HG03439 (cell line): ENCODE measurements around the gene MAP3K20.

Experiments used
- ATAC-seq: cut with Tn5 transposase; IDR thresholded peaks from one replicate; pipeline ENCODE4 v1.9.1; 2021; ENCODE audit warnings: mild to moderate bottlenecking, moderate library complexity; ENCODE audit not compliant: unreplicated experiment

MAP3K20 gene

DNA sequence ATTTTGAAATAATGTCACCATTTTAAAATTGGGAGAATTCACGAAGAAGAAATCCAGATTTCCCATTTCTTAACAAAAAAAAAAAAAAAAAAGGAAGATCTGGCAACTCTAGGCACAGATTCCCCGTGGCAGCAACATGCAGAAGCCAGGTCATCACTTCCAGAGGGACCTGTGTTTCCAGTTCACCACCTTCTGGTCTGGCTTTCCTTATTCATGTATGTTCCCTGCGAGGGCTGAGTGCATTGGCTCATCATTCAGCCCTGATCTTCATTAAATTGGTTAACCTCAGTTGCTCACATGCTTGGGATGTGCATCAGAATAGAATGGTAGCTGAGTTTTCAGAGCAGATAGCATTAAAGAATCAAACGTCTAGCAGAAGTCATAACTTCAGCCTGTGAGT, 25.0 kb upstream of the MAP3K20 start:
- no peak for ATAC-seq

DNA sequence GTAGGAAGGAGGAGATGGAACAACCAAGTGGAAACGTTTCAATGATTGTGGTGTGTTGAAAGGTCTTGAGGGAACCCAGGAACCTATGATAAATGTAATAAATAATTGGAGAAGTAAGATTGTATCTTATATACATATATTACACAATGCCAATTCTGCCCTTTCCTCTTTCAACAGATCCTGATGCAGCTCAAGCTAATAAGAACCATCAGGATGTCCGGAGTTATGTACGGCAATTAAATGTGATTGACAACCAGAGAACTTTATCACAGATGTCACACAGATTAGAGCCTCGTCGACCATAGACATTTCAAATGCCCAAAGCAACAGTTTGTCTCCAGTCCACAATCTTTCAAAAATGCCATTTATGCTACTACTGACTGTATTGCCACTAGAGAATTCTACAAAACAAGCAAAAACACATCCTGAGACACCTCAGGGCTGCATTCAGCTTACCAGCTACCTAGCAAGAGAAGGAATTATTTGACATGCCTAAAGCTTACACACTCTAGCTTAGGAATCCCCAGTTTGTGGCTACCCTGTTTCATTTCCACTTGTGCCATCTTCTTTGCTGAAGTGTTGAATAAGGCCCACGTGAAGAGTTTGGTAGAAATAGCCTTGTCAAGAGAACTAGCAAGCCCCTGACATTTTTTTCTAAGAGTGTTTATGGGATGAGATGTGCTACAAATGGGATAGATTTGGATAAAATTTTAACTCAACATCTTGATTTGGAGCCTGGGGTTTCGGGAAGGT, 24.0 kb upstream of the MAP3K20 start:
- no peak for ATAC-seq

DNA sequence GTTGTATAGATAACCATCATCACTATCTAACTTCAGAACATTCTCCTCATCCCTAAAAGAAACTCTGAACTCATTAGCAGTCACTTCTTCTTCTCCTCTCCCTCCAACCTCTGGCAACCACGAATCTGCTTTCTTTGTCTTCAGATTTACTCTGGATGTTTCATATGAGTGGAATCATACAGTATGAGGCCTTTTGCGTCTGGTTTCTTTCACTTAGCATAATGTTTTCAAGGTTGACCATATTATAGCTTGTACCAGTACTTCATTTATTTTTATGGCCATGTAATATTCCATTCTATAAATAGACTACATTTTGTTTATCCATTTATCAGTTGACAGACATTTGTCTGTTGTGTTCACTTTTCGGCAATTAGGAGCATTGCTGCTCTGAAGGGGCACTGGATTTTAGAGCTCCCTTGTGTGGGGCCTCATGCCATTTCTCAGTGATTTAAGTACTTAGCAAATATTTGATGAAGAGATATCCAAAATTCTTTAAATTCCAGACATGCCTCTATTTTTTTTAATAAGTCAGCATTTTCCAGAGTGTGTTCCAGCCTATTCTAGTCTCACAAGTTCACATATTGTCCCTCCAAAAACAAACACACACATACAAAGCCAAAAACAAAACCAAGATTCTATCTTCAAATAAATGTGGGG, 22.5 kb upstream of the MAP3K20 start:
- ATAC-seq: no peak

DNA sequence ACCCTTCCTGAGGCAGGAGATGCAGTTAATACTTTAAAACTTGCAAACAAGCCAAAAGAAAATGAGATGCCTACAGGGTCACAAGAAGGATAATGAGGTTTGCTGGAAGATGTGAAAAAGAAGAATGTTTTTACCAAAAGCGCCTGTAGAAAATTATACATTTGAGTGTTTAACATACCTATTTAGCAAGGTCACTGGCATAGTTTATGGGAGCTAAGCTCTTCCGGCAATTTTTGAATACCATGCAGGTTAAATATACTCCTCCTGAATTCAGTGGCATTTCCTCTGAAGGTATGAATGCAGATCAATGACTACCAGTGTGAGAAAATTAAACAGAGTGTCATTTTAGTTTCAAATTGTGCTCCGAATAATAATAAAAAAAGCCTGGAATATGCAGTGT, 21.2 kb upstream of the MAP3K20 start:
- ATAC-seq: no peak

DNA sequence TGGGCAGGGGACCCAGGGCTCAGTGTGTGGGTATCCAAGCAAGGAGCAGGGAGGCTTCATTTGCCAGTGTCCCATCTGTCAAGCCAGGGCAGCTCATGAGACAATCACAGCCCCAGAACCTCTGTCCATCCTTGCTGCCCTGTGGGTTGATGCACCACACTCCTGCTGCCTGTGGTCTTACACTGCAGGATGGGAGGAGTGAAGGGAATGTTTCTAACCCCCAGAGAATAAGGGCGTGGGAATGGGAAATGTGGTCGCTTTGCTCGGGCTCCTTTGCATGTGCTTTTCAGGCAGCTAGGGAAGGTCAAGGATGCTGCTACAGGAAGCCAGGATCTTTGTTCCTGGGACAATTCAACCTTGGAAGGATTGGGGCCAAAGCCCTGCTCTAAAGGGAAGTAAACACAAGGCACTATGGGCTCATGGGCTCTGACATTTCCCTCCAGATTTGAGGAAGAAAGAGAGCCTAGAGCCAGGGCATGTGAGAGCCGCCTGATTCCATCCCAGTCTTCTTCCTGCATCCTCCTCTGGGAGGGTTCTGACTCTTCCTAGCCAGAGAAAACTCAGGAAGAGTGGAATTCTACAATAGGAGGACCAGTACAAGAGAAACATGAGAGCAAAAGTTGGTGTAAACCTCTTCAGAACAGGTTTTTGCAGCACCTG, 18.8 kb upstream of the MAP3K20 start:
- no peak for ATAC-seq

DNA sequence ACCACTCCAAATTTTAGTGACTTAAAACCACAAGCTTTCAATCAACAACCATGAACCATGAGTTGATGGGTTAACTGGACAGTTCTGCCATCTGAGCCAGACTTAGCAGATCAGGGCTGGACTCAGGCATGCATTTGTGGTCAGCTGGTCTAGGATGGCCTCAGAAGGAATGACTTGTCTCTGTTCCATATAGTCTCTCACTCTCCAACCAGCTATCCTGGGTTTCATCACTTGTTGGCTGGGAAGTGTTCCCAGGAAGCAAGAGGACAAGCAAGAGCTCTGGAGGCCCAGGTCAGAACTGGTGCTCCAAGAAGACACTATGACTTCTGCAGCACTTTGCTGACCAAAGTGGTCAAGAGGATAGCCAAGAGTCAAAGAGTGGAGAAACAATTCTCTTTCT, 17.5 kb upstream of the MAP3K20 start:
- ATAC-seq: no peak

DNA sequence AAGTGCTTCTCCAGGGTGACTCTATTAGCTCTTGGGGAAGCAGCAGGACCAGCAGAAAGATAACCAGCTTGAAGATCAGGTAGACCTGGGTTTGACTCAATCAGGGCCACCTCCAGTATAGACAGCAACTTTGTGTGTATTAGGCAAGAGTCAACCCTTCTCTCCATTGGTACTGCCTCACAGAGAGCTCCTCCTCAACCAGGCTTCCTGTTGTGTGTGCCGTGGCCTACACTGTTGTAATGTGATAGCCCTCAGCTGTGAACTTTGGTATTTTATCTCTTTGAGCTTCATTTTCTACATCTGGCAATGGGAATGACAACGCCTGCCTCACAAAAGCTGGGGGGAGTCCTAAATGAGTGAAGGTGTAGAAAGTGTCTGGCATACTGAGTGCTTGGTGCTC, 17.0 kb upstream of the MAP3K20 start:
- no peak for ATAC-seq

DNA sequence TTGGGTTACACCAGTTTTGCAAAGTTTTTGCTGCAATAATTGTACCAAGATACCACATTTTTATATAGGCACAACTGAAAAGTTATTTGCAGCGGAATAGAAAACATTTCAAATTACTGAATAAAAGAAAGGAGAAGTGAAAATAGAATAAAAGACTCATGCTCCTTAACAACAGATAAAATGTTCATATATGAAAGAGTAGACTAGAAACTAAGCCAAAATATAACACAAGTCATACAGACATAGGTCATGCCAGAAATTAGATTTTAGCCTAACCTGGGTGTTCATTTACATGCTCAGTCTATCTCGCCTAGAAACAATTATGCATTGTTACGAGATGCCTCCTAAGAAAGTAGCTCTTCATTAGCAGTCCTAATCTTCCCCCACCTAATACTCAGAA, 16.4 kb upstream of the MAP3K20 start:
- ATAC-seq: no peak

DNA sequence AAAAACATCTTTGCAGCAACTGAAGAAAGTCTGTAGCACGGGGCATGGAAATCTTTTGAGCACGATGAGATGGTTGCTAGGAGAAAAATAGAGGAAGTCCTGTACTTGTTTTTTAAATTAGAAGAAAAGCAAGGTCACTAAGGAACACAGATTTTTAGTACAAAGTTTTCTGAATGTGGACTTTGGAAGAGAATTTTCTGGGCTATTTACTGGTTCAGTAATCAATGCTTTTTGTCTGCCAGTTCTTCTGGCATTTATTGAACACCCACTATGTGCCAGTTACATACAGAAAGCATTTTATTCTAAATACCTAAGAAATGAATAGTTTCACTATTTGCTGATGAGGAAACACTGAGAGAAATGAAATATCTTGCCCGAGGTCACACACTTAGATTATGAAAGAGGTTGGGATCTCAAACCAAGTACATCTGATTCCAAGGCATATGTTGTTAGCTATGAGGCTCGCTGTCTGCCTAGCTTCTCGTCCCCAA, 15.6 kb upstream of the MAP3K20 start:
- no peak for ATAC-seq

DNA sequence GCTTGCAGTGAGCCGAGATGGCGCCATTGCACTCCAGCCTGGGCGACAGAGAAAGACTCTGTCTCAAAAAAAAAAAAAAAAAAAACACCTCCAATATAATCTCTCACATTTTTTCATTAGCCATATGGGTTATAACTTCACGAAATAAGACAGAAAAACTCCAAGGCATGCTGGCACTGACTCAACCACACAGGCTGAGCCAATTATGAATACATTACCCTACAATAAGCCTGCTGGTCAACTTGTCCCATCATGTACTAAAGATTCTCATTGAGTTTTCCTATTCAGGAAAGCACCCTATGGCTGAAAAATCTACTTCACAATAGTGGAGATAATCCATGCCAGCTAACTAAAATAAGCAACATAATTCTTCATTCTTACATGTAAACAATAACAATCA, 12.8 kb upstream of the MAP3K20 start:
- no peak for ATAC-seq

DNA sequence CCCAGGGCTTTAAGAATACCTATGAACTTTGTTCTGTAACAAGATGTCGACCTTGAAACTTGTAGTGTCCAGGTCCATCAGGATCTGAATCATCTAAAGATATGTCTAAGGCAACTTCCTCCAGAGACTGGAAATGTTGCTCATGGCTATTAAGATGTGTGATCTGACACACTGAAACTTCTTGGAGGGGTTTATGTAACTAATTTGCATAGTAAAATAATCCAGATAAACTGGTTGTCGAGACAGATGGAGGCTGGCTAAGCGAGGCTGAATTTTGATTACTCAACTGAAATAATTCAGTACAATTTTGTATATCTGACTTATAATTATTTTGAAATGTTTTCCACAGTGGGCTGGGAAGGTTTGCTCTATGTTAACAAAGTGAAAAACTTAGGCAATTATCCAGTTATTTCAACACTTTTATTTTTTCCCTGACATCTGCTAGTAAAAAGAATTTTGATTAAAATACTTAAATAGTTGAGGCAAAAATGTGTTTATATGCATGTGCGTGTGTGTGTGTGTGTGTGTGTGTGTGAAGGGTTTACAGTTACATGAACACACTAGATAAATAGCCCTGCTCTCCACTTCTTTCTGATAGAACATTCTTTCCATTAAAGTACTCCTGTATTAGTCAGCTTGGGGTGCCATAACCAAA, 11.4 kb upstream of the MAP3K20 start:
- no peak for ATAC-seq

DNA sequence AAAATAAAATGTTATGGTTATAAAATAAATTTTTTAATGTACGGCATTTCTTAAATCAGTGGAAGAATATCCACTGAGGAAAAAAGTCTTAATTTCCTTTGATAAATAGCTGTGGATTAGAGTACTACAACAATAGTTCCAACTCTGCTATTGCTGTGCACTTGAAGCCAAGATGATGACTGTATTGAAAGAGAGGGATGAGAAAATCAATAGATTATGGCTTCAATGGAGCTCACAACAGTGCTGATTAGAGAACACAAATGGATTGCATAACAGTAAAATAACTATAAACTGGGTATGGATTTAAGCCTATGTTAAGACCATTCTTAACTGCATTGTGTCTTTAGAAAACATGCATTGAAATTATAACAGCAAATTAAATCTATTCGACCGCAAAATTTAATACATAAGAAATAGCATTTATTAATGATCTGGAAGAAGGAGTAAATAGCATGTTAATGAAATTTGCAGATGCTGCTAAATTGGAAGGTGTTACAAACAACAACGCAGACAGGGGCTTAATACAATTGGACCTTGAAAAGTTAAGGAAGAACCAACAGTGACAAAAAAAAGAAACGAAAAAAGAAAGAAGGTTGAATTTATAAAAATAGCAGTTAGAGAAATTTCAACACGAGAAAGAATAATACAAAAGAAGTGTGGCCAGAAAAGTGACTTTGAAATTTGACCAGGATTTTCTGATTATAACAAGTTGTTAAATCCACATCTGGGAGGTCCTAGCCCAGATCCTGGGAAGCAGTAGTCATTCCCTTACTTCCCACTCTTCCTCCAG, 8.6 kb upstream of the MAP3K20 start:
- no peak for ATAC-seq

DNA sequence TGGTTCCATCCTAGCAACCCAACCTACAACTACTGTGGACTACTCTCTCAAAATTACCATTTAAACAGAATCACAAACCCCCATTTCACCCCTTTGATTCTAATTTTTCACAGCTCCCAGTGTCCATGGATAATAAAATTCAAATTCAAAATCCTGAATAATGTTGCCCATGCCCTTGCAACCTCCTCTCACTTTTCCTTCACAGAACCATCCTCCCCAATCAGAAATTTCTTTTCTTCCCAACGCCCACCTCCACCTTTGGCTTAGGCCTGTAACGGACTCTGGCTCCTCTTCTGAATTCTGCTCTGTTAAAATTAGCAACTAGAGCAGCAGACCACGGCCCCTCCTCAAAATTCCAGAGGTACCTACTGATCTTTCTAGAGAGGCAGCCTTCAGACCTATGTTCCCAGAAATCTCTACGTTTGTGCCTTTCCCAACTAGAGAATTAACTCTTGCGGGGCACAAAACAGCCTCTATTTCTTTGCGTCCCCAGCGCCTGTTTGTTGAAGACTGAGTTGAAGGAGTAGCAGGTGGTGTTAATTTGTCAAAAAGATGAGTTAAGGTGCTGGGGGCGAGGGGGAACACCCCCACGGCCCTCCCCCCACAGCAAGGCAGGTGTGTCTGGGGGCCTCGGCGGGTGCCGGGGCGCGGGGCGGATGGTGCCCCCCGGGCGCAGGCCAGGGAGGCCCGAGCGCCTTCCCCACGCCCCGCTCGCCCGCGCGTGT, 428 bp upstream of the MAP3K20 start:
- no peak for ATAC-seq

DNA sequence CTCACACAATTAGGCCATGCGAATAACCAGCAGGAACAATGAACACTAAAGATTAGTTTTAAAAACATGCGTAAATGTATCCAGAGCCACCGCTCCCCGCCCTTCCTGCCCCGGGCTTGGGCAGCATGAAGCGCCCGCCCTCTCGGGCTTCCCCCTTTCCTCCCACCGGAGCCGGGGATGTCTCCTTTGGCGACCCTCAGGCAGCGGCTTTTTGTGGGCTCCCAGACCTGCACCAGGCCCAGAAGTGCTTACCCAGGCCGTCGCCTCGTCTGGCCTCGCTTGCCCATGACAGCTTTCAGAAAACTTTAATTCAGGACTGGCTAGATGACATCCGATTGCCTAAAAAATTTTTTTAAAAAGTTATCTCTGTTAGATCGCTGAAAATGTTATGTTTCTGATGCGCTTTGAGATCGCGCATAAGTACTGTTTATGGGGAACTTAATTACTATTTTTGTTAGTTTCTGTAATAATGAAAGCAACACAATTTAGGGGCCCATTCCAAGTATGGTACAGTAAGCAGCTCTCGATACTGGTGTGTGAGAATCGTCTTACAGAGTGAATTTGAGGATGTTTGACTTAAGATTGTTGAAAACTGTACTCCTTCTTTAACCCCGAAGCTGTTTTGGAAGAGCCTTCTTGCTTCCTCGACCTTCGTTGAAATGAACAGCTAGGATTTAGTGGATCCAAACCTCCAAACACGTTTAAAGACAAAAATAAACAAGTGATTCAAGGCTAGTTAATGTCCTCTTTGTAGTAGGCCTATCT, 1.1 kb downstream of the MAP3K20 start:
- ATAC-seq: peak; percentile 31

DNA sequence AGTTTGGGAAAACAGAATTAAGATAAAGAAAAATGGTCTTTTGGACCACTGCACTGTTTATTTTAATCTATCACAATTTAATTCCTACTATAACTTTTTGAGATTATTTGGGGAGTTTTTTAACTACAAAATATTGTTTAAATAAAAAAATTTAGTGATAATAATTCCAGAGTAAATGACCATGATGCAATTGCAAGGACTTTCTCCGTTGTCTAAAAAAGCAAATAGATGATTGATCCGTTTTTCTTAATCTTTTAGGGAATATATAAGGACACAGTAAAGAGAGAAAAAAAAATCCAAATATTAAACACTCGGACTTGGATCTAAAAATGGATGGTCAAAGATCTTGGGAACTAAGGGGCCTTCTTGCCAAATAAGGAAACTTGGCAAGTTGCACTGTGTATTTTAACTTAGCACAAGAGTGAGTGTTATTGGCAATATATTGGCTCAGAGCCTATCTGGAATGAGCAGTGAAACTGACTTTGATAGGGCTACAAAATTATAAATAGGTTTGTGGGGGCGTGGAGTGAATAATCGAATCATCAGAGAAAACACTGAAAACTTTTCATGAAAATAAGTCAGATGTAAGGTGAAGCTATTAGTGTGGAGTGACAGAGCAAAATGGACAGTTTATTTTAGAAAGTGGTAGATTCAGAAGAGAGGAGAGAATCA, 2.0 kb downstream of the MAP3K20 start:
- ATAC-seq: no peak

DNA sequence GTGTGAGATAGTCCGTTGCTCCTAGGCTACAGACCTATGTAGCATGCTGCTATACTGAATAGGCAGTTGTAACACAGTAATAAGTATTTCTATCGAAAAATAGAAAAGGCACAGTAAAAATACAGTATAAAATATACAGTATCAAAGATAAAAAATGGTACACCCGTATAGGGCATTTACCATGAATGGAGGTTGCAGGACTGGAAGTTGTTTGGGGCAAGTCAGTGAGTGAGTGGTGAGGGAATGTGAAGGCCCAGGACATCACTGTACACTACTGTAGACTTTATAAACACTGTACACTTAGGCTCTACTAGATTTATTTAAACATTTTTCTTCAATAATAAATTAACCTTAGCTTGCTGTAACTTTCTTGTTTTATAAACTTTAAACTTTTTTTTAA, 3.5 kb downstream of the MAP3K20 start:
- ATAC-seq: no peak

DNA sequence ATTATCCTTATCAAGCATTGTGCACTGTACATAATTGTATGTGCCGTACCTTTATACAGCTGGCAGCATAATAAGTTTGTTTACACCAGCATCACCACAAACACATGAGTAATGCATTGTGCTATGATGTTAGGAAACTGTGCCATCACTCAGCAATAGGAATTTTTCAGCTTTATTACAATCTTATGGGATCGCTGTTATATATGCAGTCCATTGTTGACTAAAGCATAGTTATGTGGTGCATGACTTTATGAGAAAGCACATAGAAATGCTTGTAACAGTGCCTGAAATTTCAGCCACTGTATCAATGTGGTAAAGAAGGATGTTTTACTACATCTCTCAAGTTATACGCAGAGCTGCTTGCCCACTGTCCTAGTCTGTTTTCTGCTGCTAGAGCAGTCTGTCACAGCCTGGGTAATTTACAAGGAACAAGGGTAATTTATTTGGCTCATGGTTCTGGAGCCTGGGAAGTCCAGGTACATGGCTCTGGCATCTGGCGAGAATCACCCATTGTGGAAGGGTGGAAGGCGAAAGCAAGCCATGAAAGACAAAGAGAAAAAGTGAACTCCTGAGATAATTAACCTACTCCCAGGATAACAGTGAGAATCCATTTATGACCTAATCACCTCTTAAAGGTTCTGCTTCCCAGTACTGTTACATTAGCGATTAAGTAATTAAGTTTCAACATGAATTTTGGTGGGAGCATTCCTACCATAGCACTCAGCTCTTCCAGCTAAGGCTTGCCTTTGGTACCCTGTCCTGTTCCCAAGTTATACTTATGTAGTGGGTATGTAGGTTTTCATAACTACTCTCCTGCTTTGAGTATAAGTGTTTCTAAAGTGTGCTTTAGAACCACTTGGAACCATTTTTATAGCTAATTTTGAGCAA, 4.6 kb downstream of the MAP3K20 start:
- ATAC-seq: no peak
